Liver (tissue), 9 donors: ENCODE results near the gene CAMSAP1. TPM values are rescaled to one million over a fixed set of nuclear protein-coding genes. Genes with fewer than 3 reads are reported as not detected.
A peak's percentile ranks its signal among the peaks of the same experiment; 100 is the strongest.

Experiments
- DNase-seq: peaks from one replicate; pipeline ENCODE4 v3.0.0-alpha.2; 2017; ENCODE audit warnings: low spot score
- H3K27ac ChIP-seq, 2 donors: one replicate each; pipeline ENCODE4 v1.7.0; 2013; ENCODE audit warnings: inconsistent platforms in 2 of 2, low read length in 2 of 2, control low read depth in 1 of 2, low read depth in 1 of 2, mild to moderate bottlenecking in 1 of 2
- H3K27me3 ChIP-seq, 4 donors: one replicate each; pipeline versions ENCODE4 v1.6.1 to v1.7.0; 2013; ENCODE audit warnings: low read length in 3 of 4, inconsistent platforms in 1 of 4, mild to moderate bottlenecking in 1 of 4, moderate library complexity in 1 of 4; ENCODE audit not compliant: control insufficient read depth in 4 of 4, insufficient read depth in 4 of 4
- H3K36me3 ChIP-seq, 4 donors: one replicate each; pipeline versions ENCODE4 v1.6.1 to v1.7.0; 2013; ENCODE audit warnings: low read length in 3 of 4, mild to moderate bottlenecking in 3 of 4, low read depth in 1 of 4, moderate library complexity in 1 of 4; ENCODE audit not compliant: control insufficient read depth in 4 of 4, insufficient read depth in 3 of 4
- H3K4me1 ChIP-seq, 4 donors: one replicate each; pipeline versions ENCODE4 v1.6.1 to v1.7.0; 2013; ENCODE audit warnings: low read length in 3 of 4, mild to moderate bottlenecking in 3 of 4, moderate library complexity in 1 of 4; ENCODE audit not compliant: control insufficient read depth in 4 of 4, insufficient read depth in 4 of 4
- H3K4me3 ChIP-seq, 3 donors: one replicate each; pipeline versions ENCODE4 v1.6.1 to v1.7.0; 2013; ENCODE audit warnings: low read length in 3 of 3, control low read depth in 1 of 3, low read depth in 1 of 3, mild to moderate bottlenecking in 1 of 3
- H3K9ac ChIP-seq, 2 donors: one replicate each; pipeline ENCODE4 v1.7.0; 2013; ENCODE audit warnings: low read length in 2 of 2, mild to moderate bottlenecking in 2 of 2, moderate library complexity in 2 of 2, control low read depth in 1 of 2, low read depth in 1 of 2
- H3K9me3 ChIP-seq, 4 donors: one replicate each; pipeline versions ENCODE4 v1.6.1 to v1.7.0; 2013; ENCODE audit warnings: low read length in 3 of 4; ENCODE audit not compliant: control insufficient read depth in 4 of 4
- ATF3 ChIP-seq: IDR thresholded peaks from 2 replicates; pipeline ENCODE4 v1.6.1; 2016; ENCODE audit warnings: antibody characterized with exemption
- CTCF ChIP-seq: fragments of 150-350 bp; IDR thresholded peaks from 2 replicates; pipeline ENCODE4 v1.5.1; 2017; ENCODE audit warnings: improper control_type of control experiment, low read depth, low read length; ENCODE audit not compliant: missing input control
- EGR1 ChIP-seq, 2 donors: IDR thresholded peaks; 2 replicates each; pipeline ENCODE4 v1.6.1; 2016 to 2018; ENCODE audit warnings: antibody characterized with exemption in 2 of 2, low read depth in 2 of 2
- FOXA1 ChIP-seq: IDR thresholded peaks from 2 replicates; pipeline ENCODE4 v1.6.1; 2016; ENCODE audit warnings: antibody characterized with exemption
- FOXA2 ChIP-seq: IDR thresholded peaks from 2 replicates; pipeline ENCODE4 v1.6.1; 2016; ENCODE audit warnings: antibody characterized with exemption
- HNF4A ChIP-seq, 2 donors: conservative IDR thresholded peaks; 2 replicates each; pipeline ENCODE4 v1.6.1; 2016; ENCODE audit warnings: antibody characterized with exemption in 2 of 2, mild to moderate bottlenecking in 2 of 2
- HNF4G ChIP-seq: IDR thresholded peaks from 2 replicates; pipeline ENCODE4 v1.6.1; 2016; ENCODE audit warnings: antibody characterized with exemption
- JUND ChIP-seq, 2 donors: IDR thresholded peaks; 2 replicates each; pipeline ENCODE4 v1.6.1; 2016; ENCODE audit warnings: antibody characterized with exemption in 2 of 2
- MAX ChIP-seq: IDR thresholded peaks from 2 replicates; pipeline ENCODE4 v1.6.1; 2016; ENCODE audit warnings: antibody characterized with exemption
- NR2F2 ChIP-seq: IDR thresholded peaks from 2 replicates; pipeline ENCODE4 v1.6.1; 2016; ENCODE audit warnings: antibody characterized with exemption
- RAD21 ChIP-seq, 2 donors: IDR thresholded peaks; 2 replicates each; pipeline ENCODE4 v1.6.1; 2016; ENCODE audit warnings: antibody characterized with exemption in 2 of 2, mild to moderate bottlenecking in 2 of 2
- REST ChIP-seq: IDR thresholded peaks from 2 replicates; pipeline ENCODE4 v1.6.1; 2016; ENCODE audit warnings: antibody characterized with exemption, mild to moderate bottlenecking
- RXRA ChIP-seq, 2 donors: IDR thresholded peaks; 2 replicates each; pipeline ENCODE4 v1.6.1; 2017 to 2018; ENCODE audit warnings: antibody characterized with exemption in 2 of 2, mild to moderate bottlenecking in 1 of 2
- SP1 ChIP-seq: IDR thresholded peaks from 2 replicates; pipeline ENCODE4 v1.6.1; 2018; ENCODE audit warnings: antibody characterized with exemption, mild to moderate bottlenecking
- TAF1 ChIP-seq: conservative IDR thresholded peaks from 2 replicates; pipeline ENCODE4 v1.6.1; 2016; ENCODE audit warnings: antibody characterized with exemption, mild to moderate bottlenecking
- YY1 ChIP-seq: IDR thresholded peaks from 2 replicates; pipeline ENCODE4 v1.6.1; 2016; ENCODE audit warnings: antibody characterized with exemption, mild to moderate bottlenecking
- WGBS: extraction: QIAGEN DNeasy Blood & Tissue Kit; methylation state at CpG from one replicate; pipeline ENCODE4 v1.1.7; 2013; 5-methylcytosine and 5-hydroxymethylcytosine counted together
- polyA plus RNA-seq, 2 donors: library from polyadenylated mRNA; stranded (reverse) in 1 of 2; unstranded in 1 of 2; fragments of 200-250 nt in 1 of 2; fragments of >200 nt in 1 of 2; fragmentation: Nextera tagmentation in 1 of 2; extraction: Ambion mirVana in 1 of 2; gene quantifications; one replicate each; pipeline versions ENCODE4 v1.2.1 to v1.2.3, GENCODE V29; 2013 to 2015
- total RNA-seq, 2 donors: library from RNA; depleted of rRNA; stranded (reverse); fragments of >200 nt; gene quantifications; one replicate each; pipeline ENCODE4 v1.2.3, GENCODE V29; 2014
- donor health status: healthy.
- donor health status: healthy.
- donor health status: healthy.
- donor health status: healthy.
- donor health status: healthy.

CAMSAP1 gene
- total and polyA plus RNA-seq, 4 donors: 0.97 to 6.4 (median 5.1) TPM

- no peaks in the 10 kb centered on the region for H3K27me3 ChIP-seq
- H3K9ac ChIP-seq: no peak overlapping the region
- 95% methylated on average over 12 of the region's 12 CpGs for WGBS
- no peak for TF ChIP-seq MAX
- TF ChIP-seq FOXA2: no peak
- TF ChIP-seq JUND (IDR thresholded peaks at IDR 0.05): no peak
- TF ChIP-seq HNF4G: no peak
- TF ChIP-seq EGR1 (IDR thresholded peaks at IDR 0.05; ENCODE audit: low read depth in 2 of 2): no peak
- TF ChIP-seq RAD21 (IDR thresholded peaks at IDR 0.05): no peak
- TF ChIP-seq ATF3: no peak
- TF ChIP-seq HNF4A (conservative IDR thresholded peaks at IDR 0.05): no peak
- no peak for TF ChIP-seq RXRA (IDR thresholded peaks at IDR 0.05)
- no peak for TF ChIP-seq TAF1
- no peak for TF ChIP-seq NR2F2
- TF ChIP-seq FOXA1: no peak
- H3K27ac ChIP-seq: no peak overlapping the region
- H3K9me3 ChIP-seq: no peaks in the 10 kb centered on the region
- H3K4me3 ChIP-seq: no peak overlapping the region
- DNase-seq: peak; percentile 63
- peaks cover 9 to 47% (median 32%) of the 10 kb centered on the region in 4 donors for H3K36me3 ChIP-seq
- peaks cover 0 to 5% (median 3%) of the 10 kb centered on the region in 4 donors for H3K4me1 ChIP-seq
Measured at GRCh38 chr9:135950135-135950682, 42.9 kb upstream of the CAMSAP1 start.

GRCh38 chr9:135949501-135950134 is 42.3 kb upstream of the CAMSAP1 start:
- H3K9me3 ChIP-seq: no peaks in the 10 kb centered on the region
- no peak overlapping the region for H3K4me3 ChIP-seq
- peaks cover 11 to 53% (median 34%) of the 10 kb centered on the region in 4 donors for H3K36me3 ChIP-seq
- no peak for DNase-seq
- no peaks in the 10 kb centered on the region for H3K27me3 ChIP-seq
- no peak overlapping the region for H3K27ac ChIP-seq
- H3K9ac ChIP-seq: no peak overlapping the region
- WGBS: 95% methylated on average over 26 of the region's 26 CpGs
- H3K4me1 ChIP-seq: peaks cover 0 to 5% (median 3%) of the 10 kb centered on the region in 4 donors
- no peak for TF ChIP-seq HNF4A (conservative IDR thresholded peaks at IDR 0.05)
- no peak for TF ChIP-seq MAX
- no peak for TF ChIP-seq CTCF

- peaks cover 0 to 5% (median 3%) of the 10 kb centered on the region in 4 donors for H3K4me1 ChIP-seq
- H3K27ac ChIP-seq: no peak overlapping the region
- H3K36me3 ChIP-seq: peaks cover 11 to 52% (median 37%) of the 10 kb centered on the region in 4 donors
- DNase-seq: no peak
- TF ChIP-seq EGR1 (IDR thresholded peaks at IDR 0.05; ENCODE audit: low read depth in 2 of 2) (no peak), SP1 (no peak), REST (no peak), TAF1 (no peak), YY1 (no peak), FOXA2 (no peak), ATF3 (no peak)
- H3K27me3 ChIP-seq: no peaks in the 10 kb centered on the region
- H3K9ac ChIP-seq: no peak overlapping the region
- H3K4me3 ChIP-seq: no peak overlapping the region
- WGBS: 89% methylated on average over 4 of the region's 4 CpGs
- H3K9me3 ChIP-seq: no peaks in the 10 kb centered on the region
Measured at GRCh38 chr9:135948968-135949367, 41.6 kb upstream of the CAMSAP1 start.
